T-helper 2 cell treated with Interferon-gamma antibody and Interleukin-4, amounts not matched to agents 5 μg/mL and 100 μg/mL, for 36 hours (primary cell): ENCODE measurements around the gene PEAK1.
"Not testable (repeated sequence)": the region's sequence is repeated elsewhere in the genome, so short reads cannot be mapped to it uniquely, and the experiment has no call there.

ENCODE experiments used
- DNase-seq: peaks from one replicate; pipeline ENCODE4 v3.0.0; 2021; ENCODE audit warnings: low spot score
- H3K27ac Mint-ChIP-seq: one replicate; pipeline ENCODE4 v1.8.0; 2021; ENCODE audit warnings: mild to moderate bottlenecking, mixed read lengths
- H3K27me3 Mint-ChIP-seq: one replicate; pipeline ENCODE4 v1.8.0; 2021; ENCODE audit warnings: low read depth, mixed read lengths
- H3K36me3 Mint-ChIP-seq: one replicate; pipeline ENCODE4 v1.8.0; 2021; ENCODE audit warnings: low read depth, mixed read lengths
- H3K4me1 Mint-ChIP-seq: one replicate; pipeline ENCODE4 v1.8.0; 2021; ENCODE audit warnings: low read depth, mixed read lengths
- H3K4me3 Mint-ChIP-seq: one replicate; pipeline ENCODE4 v1.8.0; 2022; ENCODE audit warnings: mild to moderate bottlenecking, moderate library complexity, mixed read lengths
- H3K9me3 Mint-ChIP-seq: one replicate; pipeline ENCODE4 v1.8.0; 2021; ENCODE audit warnings: mixed read lengths

Gene PEAK1

DNA sequence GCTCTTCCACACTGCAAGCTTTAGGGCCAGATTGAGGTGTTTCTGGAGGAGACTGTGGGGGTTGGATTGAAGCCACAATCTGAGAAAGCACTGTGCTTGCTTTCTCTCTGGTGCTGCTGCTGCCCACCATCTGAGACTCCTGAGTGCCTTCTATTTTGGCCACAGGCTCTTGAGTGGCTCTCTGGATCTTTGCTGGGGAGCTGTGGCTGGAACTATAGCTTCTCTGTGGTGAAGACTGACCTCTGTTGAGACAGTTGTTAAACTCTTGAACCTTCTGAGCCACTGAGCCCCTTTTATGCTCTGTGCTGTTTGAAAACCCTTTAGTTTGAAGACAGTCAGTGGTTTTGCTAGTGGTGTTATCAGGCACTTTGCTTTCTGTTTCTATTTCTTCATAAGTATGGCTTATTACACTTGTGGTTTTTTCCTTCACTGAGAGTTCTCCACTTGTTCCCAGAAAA, 240.3 kb downstream of the PEAK1 start:
- H3K27ac Mint-ChIP-seq = peak overlapping the region; percentile 82
- H3K4me3 Mint-ChIP-seq = peak overlapping the region; percentile 67
- no peaks in the 10 kb centered on the region for H3K27me3 Mint-ChIP-seq
- H3K4me1 Mint-ChIP-seq = peaks cover 43% of the 10 kb centered on the region
- H3K36me3 Mint-ChIP-seq = peaks cover 5% of the 10 kb centered on the region
- H3K9me3 Mint-ChIP-seq = no peaks in the 10 kb centered on the region
- peak; percentile 48 for DNase-seq

DNA sequence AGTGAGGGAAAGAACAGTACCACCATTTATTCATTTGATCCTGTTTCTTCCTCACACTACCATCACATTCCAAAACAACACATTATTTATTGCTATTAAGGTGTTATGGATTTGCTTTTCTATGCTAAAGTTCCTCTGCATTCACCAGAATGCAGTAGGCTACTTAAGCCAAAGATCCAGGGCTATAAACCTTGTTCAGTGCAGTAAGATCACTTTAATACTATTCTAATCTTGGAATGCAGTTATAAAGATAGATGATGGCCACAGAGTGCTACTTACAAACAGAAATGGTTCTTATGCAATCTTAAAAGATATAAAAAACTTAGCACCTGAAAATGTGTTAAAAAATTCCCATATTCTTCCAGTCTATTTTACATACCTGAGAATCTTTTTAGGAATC, 241.5 kb downstream of the PEAK1 start:
- Mint-ChIP-seq H3K36me3 (peaks cover 5% of the 10 kb centered on the region), H3K27ac (no peak overlapping the region), H3K27me3 (no peaks in the 10 kb centered on the region), H3K4me3 (no peak overlapping the region), H3K4me1 (peaks cover 43% of the 10 kb centered on the region), H3K9me3 (no peaks in the 10 kb centered on the region)
- DNase-seq = no peak

DNA sequence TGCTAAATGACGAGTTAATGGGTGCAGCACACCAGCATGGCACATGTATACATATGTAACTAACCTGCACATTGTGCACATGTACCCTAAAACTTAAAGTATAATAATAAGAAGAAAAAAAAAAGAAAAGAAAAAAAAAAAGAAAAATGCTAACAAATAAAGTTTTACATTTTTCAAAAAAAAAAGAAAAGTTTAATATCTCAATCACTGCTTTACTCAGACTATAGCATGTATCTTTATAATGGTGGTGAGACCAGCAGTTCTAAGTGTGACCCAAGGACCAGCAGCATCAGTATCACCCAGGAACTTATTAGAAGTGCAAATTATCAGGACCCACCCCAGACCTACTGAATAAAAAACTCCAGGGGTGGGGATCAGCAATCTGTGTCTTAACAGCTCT, 243.8 kb downstream of the PEAK1 start:
- H3K36me3 Mint-ChIP-seq, H3K27ac Mint-ChIP-seq, H3K27me3 Mint-ChIP-seq, H3K4me3 Mint-ChIP-seq, DNase-seq, H3K9me3 Mint-ChIP-seq: not testable (repeated sequence)
- H3K4me1 Mint-ChIP-seq = peaks cover 26% of the 10 kb centered on the region

DNA sequence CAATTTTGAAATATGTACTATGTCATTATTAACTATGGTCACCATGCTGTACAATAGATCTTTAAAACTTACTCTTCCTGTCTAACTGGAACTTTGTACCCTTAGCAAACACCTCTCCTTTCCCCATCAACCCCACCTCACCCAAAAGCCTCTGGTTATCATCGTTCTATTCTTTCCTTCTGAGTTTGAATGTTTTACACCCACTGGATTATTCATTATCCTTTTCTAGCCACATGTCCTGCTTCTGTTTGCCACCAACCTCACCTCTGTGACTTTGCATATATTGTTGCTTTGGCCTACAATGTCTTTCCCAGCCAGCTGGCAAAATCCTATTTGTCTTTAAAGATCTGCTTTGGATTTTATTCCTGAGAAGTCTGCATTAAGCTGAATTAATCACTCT, 246.4 kb downstream of the PEAK1 start:
- peaks cover 11% of the 10 kb centered on the region for H3K4me1 Mint-ChIP-seq
- no peaks in the 10 kb centered on the region for H3K9me3 Mint-ChIP-seq
- peaks cover 5% of the 10 kb centered on the region for H3K36me3 Mint-ChIP-seq
- H3K27me3 Mint-ChIP-seq = no peaks in the 10 kb centered on the region
- H3K27ac Mint-ChIP-seq = no peak overlapping the region
- no peak overlapping the region for H3K4me3 Mint-ChIP-seq
- DNase-seq = no peak

DNA sequence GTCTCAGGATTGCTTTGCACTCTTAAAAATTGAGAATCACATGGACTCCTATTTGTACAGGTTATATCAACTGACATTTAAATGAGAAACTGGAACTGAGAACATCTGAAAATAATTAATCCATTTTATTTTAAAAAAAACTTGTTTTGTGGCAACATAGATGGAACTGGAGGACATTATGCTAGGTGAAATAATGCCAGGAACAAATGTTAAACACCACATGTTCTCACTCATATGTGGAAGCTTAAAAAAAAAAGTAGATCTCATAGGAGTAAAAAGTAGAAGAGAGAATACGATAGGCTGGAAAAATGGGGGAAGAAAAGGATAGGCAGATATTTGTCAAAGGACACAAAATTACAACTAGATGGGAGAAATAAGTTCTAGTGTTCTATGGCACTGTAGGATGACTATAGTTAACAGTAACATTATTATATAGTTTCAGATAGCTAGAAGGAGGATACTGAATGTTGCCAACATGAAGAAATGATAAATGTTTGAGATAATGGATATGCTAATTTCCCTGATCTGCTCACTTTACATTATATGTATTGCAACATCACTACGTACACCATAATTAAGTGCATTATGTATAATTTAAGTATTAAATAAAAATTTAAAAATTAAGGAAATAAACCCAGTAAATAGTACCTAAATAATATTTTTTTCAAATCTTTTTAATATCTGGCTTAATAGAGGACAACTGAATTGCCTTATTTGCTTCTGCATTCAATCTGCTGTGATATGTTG, 248.5 kb downstream of the PEAK1 start:
- Mint-ChIP-seq H3K9me3 (no peaks in the 10 kb centered on the region), H3K27me3 (no peaks in the 10 kb centered on the region), H3K4me1 (peaks cover 8% of the 10 kb centered on the region), H3K27ac (no peak overlapping the region), H3K4me3 (no peak overlapping the region), H3K36me3 (peaks cover 1% of the 10 kb centered on the region)
- no peak for DNase-seq

DNA sequence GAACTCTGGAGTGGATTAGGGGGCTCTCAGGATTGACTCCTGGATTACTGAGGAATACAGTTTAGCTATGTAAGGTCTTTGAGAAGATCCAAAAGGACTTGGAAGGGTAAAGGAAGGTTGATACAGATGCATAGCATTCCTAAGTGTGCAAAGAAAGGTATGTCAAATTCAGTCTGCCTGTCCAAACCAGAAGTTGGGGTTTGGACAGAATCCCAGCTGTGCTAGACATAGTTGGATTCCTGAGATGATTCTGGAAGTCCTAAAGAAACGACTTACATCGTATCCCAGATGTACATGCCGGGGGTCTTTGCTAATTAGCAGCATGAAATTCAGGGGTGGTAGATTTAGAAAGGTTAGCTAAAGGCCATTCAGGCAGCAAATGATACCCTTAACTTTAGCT, 251.3 kb downstream of the PEAK1 start:
- H3K27me3 Mint-ChIP-seq = no peaks in the 10 kb centered on the region
- no peak overlapping the region for H3K27ac Mint-ChIP-seq
- H3K4me1 Mint-ChIP-seq = peaks cover 13% of the 10 kb centered on the region
- H3K9me3 Mint-ChIP-seq = no peaks in the 10 kb centered on the region
- DNase-seq = no peak
- no peaks in the 10 kb centered on the region for H3K36me3 Mint-ChIP-seq
- no peak overlapping the region for H3K4me3 Mint-ChIP-seq

DNA sequence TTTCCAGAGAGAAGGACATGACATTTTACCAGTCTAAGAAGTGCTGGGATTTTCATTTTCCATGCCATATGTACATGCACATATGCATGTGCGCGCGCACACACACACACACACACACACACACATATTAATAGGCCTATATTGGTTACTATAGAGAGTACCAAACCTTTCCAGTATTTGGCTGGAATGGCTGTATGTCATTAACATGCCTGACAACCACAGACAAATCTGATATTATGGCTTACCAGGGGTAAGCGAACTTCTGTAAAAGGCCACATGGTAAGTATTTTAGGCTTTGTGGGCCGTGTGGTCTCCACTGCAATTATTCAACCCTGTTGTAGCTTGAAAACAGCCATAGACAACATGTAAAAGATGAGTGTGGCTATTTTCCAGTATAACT, 251.8 kb downstream of the PEAK1 start:
- Mint-ChIP-seq H3K36me3 (no peaks in the 10 kb centered on the region), H3K27me3 (no peaks in the 10 kb centered on the region), H3K4me1 (peaks cover 14% of the 10 kb centered on the region), H3K4me3 (no peak overlapping the region), H3K9me3 (no peaks in the 10 kb centered on the region), H3K27ac (no peak overlapping the region)
- DNase-seq = no peak

DNA sequence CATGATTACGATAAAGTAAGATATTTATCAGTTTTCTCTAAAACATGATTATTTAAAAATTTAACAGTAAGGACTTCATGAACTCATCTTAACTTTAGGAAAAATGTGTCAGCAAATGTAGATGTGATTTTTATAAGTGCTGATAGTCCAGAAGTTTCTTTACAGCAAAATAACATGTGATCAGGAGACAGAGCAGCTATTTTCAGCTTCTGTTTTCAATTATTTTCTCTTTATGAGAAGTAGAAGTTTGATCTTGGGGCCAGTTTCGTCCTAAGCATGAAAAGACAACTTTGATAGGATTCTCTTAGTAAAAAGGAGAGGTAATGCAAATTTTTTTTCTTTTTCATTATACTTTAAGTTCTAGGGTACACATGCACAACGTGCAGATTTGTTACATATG, 252.5 kb downstream of the PEAK1 start:
- H3K27me3 Mint-ChIP-seq = no peaks in the 10 kb centered on the region
- no peak overlapping the region for H3K27ac Mint-ChIP-seq
- H3K9me3 Mint-ChIP-seq = no peaks in the 10 kb centered on the region
- H3K4me1 Mint-ChIP-seq = peaks cover 14% of the 10 kb centered on the region
- H3K36me3 Mint-ChIP-seq = no peaks in the 10 kb centered on the region
- DNase-seq = no peak
- H3K4me3 Mint-ChIP-seq = no peak overlapping the region

DNA sequence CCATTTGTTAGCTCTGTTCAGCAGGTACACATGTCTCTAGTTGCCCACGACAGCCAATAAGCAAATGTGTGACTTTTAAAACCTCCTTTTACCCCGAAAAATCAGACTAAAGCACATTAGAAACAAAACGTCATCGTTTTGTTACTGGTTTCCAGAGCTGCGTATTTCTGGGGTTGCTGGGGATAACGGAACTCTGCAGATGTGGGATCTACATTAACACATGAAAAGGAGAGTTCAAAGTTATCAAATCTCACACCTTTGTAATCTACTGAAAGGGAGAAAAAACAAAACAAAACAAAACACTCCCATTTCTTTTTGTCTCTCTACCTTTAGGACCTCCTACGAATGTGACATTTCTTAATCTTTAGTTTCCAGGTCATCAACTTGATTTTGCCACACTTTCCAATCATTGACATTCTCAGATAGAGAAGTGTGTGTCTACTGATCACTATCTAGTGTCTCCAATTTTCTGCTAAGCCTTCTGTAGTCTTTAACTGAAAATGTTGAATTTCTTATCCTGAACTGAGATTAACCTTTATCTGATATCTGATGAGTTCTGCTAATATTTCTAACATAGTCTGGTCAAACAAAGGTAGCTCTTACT, 256.0 kb downstream of the PEAK1 start:
- H3K36me3 Mint-ChIP-seq = no peaks in the 10 kb centered on the region
- no peak overlapping the region for H3K27ac Mint-ChIP-seq
- no peak overlapping the region for H3K4me3 Mint-ChIP-seq
- H3K4me1 Mint-ChIP-seq = peaks cover 19% of the 10 kb centered on the region
- H3K9me3 Mint-ChIP-seq = no peaks in the 10 kb centered on the region
- H3K27me3 Mint-ChIP-seq = no peaks in the 10 kb centered on the region
- DNase-seq = no peak

DNA sequence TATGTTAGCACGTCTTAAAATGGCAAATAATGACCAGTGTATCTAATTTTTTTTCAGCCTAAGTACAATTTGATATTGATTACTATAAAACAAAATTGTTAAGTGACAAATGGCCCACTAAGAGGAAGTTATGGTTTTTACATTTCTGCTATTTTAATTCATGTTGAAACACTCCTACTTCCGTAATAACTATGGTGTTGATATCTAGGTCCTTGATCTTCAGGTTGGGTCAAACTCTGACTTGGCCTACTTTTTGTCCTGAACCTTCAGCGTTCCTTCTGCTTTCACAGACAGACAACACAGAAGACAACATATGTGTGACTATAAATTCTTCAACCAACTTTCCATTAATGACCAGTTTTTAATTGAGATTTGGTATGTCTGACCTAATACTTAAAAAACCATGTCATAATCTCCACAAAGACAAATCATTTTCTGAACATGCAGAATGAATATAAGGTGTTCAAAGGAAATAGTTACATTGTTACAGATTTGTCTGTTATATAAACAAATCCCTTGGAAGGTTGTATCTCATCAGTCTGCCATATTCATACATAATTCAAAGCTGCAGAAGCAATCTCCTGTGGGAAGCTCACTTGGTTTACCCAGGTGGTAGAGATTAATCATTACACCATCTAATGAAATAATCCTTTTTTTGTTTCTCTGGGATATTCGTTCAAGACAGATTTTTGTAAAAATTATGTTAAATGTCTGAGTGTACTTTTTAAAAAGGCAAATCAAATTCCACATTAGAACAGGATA, 256.9 kb downstream of the PEAK1 start:
- DNase-seq = no peak
- H3K4me3 Mint-ChIP-seq = no peak overlapping the region
- H3K27ac Mint-ChIP-seq = no peak overlapping the region
- H3K36me3 Mint-ChIP-seq = no peaks in the 10 kb centered on the region
- H3K4me1 Mint-ChIP-seq = peaks cover 19% of the 10 kb centered on the region
- no peaks in the 10 kb centered on the region for H3K9me3 Mint-ChIP-seq
- no peaks in the 10 kb centered on the region for H3K27me3 Mint-ChIP-seq

DNA sequence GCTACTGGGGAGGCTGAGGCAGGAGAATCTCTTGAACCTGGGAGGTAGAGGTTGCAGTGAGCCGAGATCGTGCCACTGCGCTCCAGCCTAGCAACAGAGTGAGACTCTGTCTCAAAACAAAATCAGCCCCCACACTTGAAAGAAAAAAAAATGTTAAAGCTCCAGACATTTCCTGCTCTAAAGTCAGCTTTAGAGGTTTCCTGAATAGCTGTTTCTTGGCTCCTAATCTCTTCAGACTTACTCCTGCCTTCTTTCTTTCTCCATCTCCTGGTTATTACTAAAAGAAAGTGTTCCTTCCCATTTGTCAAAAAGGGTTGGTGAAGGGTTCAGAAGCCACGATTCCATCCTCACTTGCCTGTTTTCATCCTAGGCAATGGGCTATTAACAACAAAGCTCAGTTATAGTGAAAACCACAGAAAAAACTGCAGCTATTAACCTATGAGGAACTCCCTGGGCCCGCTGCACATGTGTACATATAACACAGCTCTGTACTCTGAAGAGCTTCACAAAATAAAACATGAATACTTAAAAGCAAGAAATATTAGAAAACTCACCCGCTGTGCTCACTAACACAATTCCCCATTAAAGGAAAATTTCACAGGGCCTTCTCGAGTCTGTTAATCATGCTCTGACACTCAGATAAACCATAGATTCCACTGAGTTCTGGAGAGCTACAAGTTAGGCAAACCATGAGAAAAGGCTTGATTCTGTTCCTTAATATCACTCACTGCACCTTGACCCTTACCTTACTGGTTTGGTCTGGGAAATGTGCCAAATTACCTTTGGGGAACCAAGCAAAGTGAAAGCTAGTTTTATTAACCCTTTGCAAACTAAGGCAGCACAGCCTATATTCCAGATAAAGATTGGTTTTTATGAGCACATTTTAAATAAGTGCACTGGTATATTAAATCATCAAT, 259.1 kb downstream of the PEAK1 start:
- Mint-ChIP-seq H3K4me1 (peaks cover 19% of the 10 kb centered on the region), H3K27me3 (no peaks in the 10 kb centered on the region), H3K36me3 (no peaks in the 10 kb centered on the region), H3K4me3 (peak overlapping the region; percentile 35), H3K27ac (peak overlapping the region; percentile 56), H3K9me3 (no peaks in the 10 kb centered on the region)
- DNase-seq = no peak

DNA sequence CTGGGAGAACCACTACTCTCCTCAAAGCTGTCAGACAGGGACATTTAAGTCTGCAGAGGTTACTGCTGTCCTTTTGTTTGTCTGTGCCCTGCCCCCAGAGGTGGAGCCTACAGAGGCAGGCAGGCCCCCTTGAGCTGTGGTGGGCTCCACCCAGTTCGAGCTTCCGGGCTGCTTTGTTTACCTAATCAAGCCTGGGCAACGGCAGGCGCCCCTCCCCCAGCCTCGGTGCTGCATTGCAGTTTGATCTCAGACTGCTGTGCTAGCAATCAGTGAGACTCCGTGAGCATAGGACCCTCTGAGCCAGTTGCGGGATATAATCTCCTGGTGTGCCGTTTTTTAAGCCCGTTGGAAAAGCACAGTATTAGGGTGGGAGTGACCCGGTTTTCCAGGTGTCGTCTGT, 263.9 kb downstream of the PEAK1 start:
- H3K27me3 Mint-ChIP-seq, DNase-seq, H3K36me3 Mint-ChIP-seq, H3K27ac Mint-ChIP-seq, H3K4me3 Mint-ChIP-seq, H3K9me3 Mint-ChIP-seq: not testable (repeated sequence)
- H3K4me1 Mint-ChIP-seq = peaks cover 11% of the 10 kb centered on the region

DNA sequence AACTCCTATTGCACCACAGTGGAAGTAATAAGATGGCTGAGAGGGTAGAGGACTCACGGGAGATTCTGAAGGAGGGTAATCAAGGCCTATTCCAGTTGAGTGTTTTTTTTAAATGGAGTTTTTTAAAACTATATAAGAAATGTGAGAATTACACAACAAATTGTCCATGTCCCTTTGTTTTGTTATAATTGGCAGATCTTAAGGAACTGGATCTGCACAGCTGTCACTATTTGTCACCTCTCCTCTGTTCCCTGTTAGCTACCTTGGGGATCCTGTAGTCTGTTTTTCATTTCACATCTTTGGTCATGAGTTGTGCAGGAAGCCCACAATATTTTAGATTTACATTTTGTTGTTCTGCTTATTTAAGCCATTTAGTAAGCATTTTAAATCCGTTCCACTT, 271.7 kb downstream of the PEAK1 start:
- peaks cover 1% of the 10 kb centered on the region for H3K36me3 Mint-ChIP-seq
- no peak for DNase-seq
- no peak overlapping the region for H3K27ac Mint-ChIP-seq
- peaks cover 4% of the 10 kb centered on the region for H3K27me3 Mint-ChIP-seq
- H3K4me1 Mint-ChIP-seq = no peaks in the 10 kb centered on the region
- H3K4me3 Mint-ChIP-seq = no peak overlapping the region
- H3K9me3 Mint-ChIP-seq = no peaks in the 10 kb centered on the region
